Lung (tissue), 12 donors: ENCODE data around the gene ZDHHC16. TPM values are rescaled to one million over a fixed set of nuclear protein-coding genes. Genes with fewer than 3 reads are reported as not detected.

ENCODE experiments used
- ATAC-seq: fragments of 200-7000 bp; cut with Tn5 transposase; one replicate; pipeline ENCODE4 v1.9.1; 2020; ENCODE audit warnings: moderate number of reproducible peaks; ENCODE audit not compliant: insufficient read depth, low FRiP score
- DNase-seq, 3 donors: peaks; one replicate each; pipeline ENCODE4 v3.0.0-alpha.2; 2013 to 2017
- H3K27ac ChIP-seq, 2 donors: one replicate each; pipeline ENCODE4 v1.5.1; 2013; ENCODE audit warnings: mild to moderate bottlenecking in 2 of 2, moderate library complexity in 2 of 2, control low read depth in 1 of 2, inconsistent platforms in 1 of 2, low read depth in 1 of 2, low read length in 1 of 2
- H3K27me3 ChIP-seq, 3 donors: one replicate each; pipeline ENCODE4 v1.5.1; 2013; ENCODE audit warnings: low read length in 2 of 3; ENCODE audit not compliant: control insufficient read depth in 3 of 3, insufficient read depth in 3 of 3
- H3K36me3 ChIP-seq, 4 donors: one replicate each; pipeline ENCODE4 v1.5.1; 2013; ENCODE audit warnings: low read length in 4 of 4, mild to moderate bottlenecking in 1 of 4, moderate library complexity in 1 of 4; ENCODE audit not compliant: control insufficient read depth in 4 of 4, insufficient read depth in 4 of 4
- H3K4me1 ChIP-seq, 5 donors: one replicate each; pipeline ENCODE4 v1.5.1; 2013; ENCODE audit warnings: low read length in 5 of 5, mild to moderate bottlenecking in 2 of 5, moderate library complexity in 1 of 5; ENCODE audit not compliant: control insufficient read depth in 5 of 5, insufficient read depth in 5 of 5
- H3K4me3 ChIP-seq: one replicate; pipeline ENCODE4 v1.5.1; 2013; ENCODE audit warnings: mild to moderate bottlenecking, control low read depth, moderate library complexity
- H3K9ac ChIP-seq, 2 donors: one replicate each; pipeline ENCODE4 v1.5.1; 2013; ENCODE audit warnings: low read length in 2 of 2, control low read depth in 1 of 2; ENCODE audit not compliant: insufficient read depth in 1 of 2
- H3K9me3 ChIP-seq, 4 donors: one replicate each; pipeline ENCODE4 v1.5.1; 2013; ENCODE audit warnings: low read length in 3 of 4, mild to moderate bottlenecking in 1 of 4, moderate library complexity in 1 of 4; ENCODE audit not compliant: control insufficient read depth in 4 of 4, insufficient read depth in 3 of 4
- WGBS, 2 donors: extraction: QIAGEN DNeasy Blood & Tissue Kit; methylation state at CpG; one replicate each; pipeline ENCODE4 v1.1.7; 2013; 5-methylcytosine and 5-hydroxymethylcytosine counted together
- polyA plus RNA-seq, 2 donors: library from polyadenylated mRNA; stranded (reverse); fragments of 200-250 nt; gene quantifications; one replicate each; pipeline ENCODE4 v1.2.1, GENCODE V29; 2013
- total RNA-seq, 2 donors: library from RNA; depleted of rRNA in 1 of 2; stranded (reverse); fragments of >200 nt in 1 of 2; gene quantifications; one replicate each; pipeline ENCODE4 v1.2.1, GENCODE V29; 2014 to 2021
- TF ChIP-seq, protein P1 (sequence below): IDR thresholded peaks from 2 replicates; pipeline ENCODE4 v1.5.1; 2012; ENCODE audit warnings: mild to moderate bottlenecking; ENCODE audit errors: control extremely low read depth, extremely low read depth
- donor health status: control.
- donor health status: control.
- donor health status: Bipolar disorder and iron deficiency.
- donor health status: healthy.
- donor health status: DM: yes; HTN: yes; CAD: no.

The ZDHHC16 gene
- total and polyA plus RNA-seq, 4 donors, result 35.5 to 63.3 (median 49.0) TPM

GRCh38 chr10:97425964-97426775 lies 19.8 kb upstream of the ZDHHC16 start, which contains the start of gene PGAM1:
PGAM1 (plus strand) TSS chr10:97426191; CDS start chr10:97426308, 117 bp downstream.
- Histone ChIP-seq H3K27ac (peak within 1 kb of the TSS; percentile 87 to 96), H3K36me3 (peaks cover 1 to 9% (median 4%) of the 10 kb centered on the region in 4 donors), H3K27me3 (no peaks in the 10 kb centered on the region), H3K9ac (peak within 1 kb of the TSS; percentile 83 to 86), H3K4me1 (peaks cover 7 to 16% (median 13%) of the 10 kb centered on the region in 5 donors), H3K4me3 (peak within 1 kb of the TSS; percentile 96), H3K9me3 (no peaks in the 10 kb centered on the region)
- TF ChIP-seq, protein P1, sequence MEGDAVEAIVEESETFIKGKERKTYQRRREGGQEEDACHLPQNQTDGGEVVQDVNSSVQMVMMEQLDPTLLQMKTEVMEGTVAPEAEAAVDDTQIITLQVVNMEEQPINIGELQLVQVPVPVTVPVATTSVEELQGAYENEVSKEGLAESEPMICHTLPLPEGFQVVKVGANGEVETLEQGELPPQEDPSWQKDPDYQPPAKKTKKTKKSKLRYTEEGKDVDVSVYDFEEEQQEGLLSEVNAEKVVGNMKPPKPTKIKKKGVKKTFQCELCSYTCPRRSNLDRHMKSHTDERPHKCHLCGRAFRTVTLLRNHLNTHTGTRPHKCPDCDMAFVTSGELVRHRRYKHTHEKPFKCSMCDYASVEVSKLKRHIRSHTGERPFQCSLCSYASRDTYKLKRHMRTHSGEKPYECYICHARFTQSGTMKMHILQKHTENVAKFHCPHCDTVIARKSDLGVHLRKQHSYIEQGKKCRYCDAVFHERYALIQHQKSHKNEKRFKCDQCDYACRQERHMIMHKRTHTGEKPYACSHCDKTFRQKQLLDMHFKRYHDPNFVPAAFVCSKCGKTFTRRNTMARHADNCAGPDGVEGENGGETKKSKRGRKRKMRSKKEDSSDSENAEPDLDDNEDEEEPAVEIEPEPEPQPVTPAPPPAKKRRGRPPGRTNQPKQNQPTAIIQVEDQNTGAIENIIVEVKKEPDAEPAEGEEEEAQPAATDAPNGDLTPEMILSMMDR, result peak; percentile 49
- DNase-seq (peak; percentile 97 to 98 (median 98)), ATAC-seq (peak; percentile 97)
- whole genome bisulfite sequencing, 2 donors, result 0 to 1% methylated on average over 79 to 87 of the region's 90 CpGs

- peaks cover 7 to 16% (median 13%) of the 10 kb centered on the region in 5 donors for H3K4me1 ChIP-seq
- H3K9ac ChIP-seq, result peak overlapping the region; percentile 83 to 86
- peak overlapping the region; percentile 96 for H3K4me3 ChIP-seq
- 17 to 24% methylated on average over 34 of the region's 34 CpGs for WGBS, 2 donors
- no peaks in the 10 kb centered on the region for H3K27me3 ChIP-seq
- TF ChIP-seq, protein P1, result no peak
- ATAC-seq, result no peak
- H3K36me3 ChIP-seq, result peaks cover 9 to 17% (median 10%) of the 10 kb centered on the region in 4 donors
- H3K9me3 ChIP-seq, result no peaks in the 10 kb centered on the region
- peak in 1 of 3 donors; percentile 39 for DNase-seq
- H3K27ac ChIP-seq, result peak overlapping the region; percentile 87 to 96
These were observed 19.0 kb upstream of the ZDHHC16 start for GRCh38 chr10:97426776-97427570.

- H3K36me3 ChIP-seq, result peaks cover 9 to 18% (median 11%) of the 10 kb centered on the region in 4 donors
- TF ChIP-seq, protein P1, result no peak
- H3K9ac ChIP-seq, result peak overlapping the region; percentile 53 to 86
- peak overlapping the region; percentile 39 for H3K4me3 ChIP-seq
- peak overlapping the region; percentile 54 to 87 for H3K27ac ChIP-seq
- no peaks in the 10 kb centered on the region for H3K9me3 ChIP-seq
- no peak for ATAC-seq
- peak in 2 of 3 donors; percentile 40 to 42 for DNase-seq
- no peaks in the 10 kb centered on the region for H3K27me3 ChIP-seq
- H3K4me1 ChIP-seq, result peaks cover 7 to 16% (median 13%) of the 10 kb centered on the region in 5 donors
- WGBS, 2 donors, result 23 to 37% methylated on average over 9 of the region's 9 CpGs
These were observed 18.3 kb upstream of the ZDHHC16 start for GRCh38 chr10:97427571-97428179.
